Smooth muscle cell (in vitro differentiated cells): ENCODE results near the gene SEPSECS. TPM values are rescaled to one million over a fixed set of nuclear protein-coding genes. Genes with fewer than 3 reads are reported as not detected.

ENCODE experiments used
- DNase-seq: peaks from one replicate; lab custom pipeline; 2025; ENCODE audit not compliant: unreplicated experiment; lab: John Stamatoyannopoulos, UW
- H2AFZ ChIP-seq: fragments of 200-600 bp; sonication (generic); 2 replicates; pipeline ENCODE4 v1.6.0; 2016; ENCODE audit warnings: antibody characterized with exemption, low read depth, mild to moderate bottlenecking
- H3F3A ChIP-seq: fragments of 200-600 bp; sonication (generic); 2 replicates; pipeline ENCODE4 v1.6.0; 2017; ENCODE audit warnings: antibody characterized with exemption, low read depth
- H3K27ac ChIP-seq: fragments of 200-600 bp; sonication (generic); 2 replicates; pipeline ENCODE4 v1.5.1; 2016; ENCODE audit warnings: low read depth, mild to moderate bottlenecking
- H3K27me3 ChIP-seq: fragments of 200-600 bp; sonication (generic); 2 replicates; pipeline ENCODE4 v1.6.1; 2016; ENCODE audit warnings: low read depth, mild to moderate bottlenecking
- H3K36me3 ChIP-seq: fragments of 200-600 bp; sonication (generic); 2 replicates; pipeline ENCODE4 v1.5.1; 2016; ENCODE audit warnings: low read depth
- H3K4me1 ChIP-seq: fragments of 200-600 bp; sonication (generic); 2 replicates; pipeline ENCODE4 v1.5.1; 2016; ENCODE audit warnings: low read depth
- H3K4me2 ChIP-seq: fragments of 200-600 bp; sonication (generic); 2 replicates; pipeline ENCODE4 v1.6.0; 2016; ENCODE audit warnings: mild to moderate bottlenecking
- H3K4me3 ChIP-seq: fragments of 200-600 bp; sonication (generic); 2 replicates; pipeline ENCODE4 v1.5.1; 2016; ENCODE audit warnings: mild to moderate bottlenecking
- H3K79me2 ChIP-seq: fragments of 200-600 bp; sonication (generic); 2 replicates; pipeline ENCODE4 v1.6.0; 2016; ENCODE audit warnings: low read depth, mild to moderate bottlenecking
- H3K9ac ChIP-seq: fragments of 200-600 bp; sonication (generic); 2 replicates; pipeline ENCODE4 v1.6.0; 2016; ENCODE audit warnings: low read depth
- H3K9me3 ChIP-seq: fragments of 200-600 bp; sonication (generic); replicated peaks from 2 replicates; pipeline ENCODE4 v1.5.1; 2016; ENCODE audit warnings: low read depth
- H4K20me1 ChIP-seq: fragments of 200-600 bp; sonication (generic); 2 replicates; pipeline ENCODE4 v1.6.0; 2016; ENCODE audit warnings: low read depth
- WGBS: methylation state at CpG from one replicate; pipeline ENCODE4 v1.1.7; 2016; ENCODE audit warnings: low lambda C conversion rate; 5-methylcytosine and 5-hydroxymethylcytosine counted together
- polyA plus RNA-seq: library from polyadenylated mRNA; unstranded; fragments of >200 nt; fragmentation: Nextera tagmentation; extraction: Ambion mirVana; gene quantifications from 2 replicates; pipeline ENCODE4 v1.2.1, GENCODE V29; 2016
- total RNA-seq: library from RNA; depleted of rRNA; stranded (reverse); fragments of >200 nt; gene quantifications from 2 replicates; pipeline ENCODE4 v1.2.3, GENCODE V29; 2014
- TF ChIP-seq, protein P1 (sequence below): fragments of 200-600 bp; sonication (generic); IDR thresholded peaks from 2 replicates; pipeline ENCODE4 v1.5.1; 2017; ENCODE audit warnings: borderline replicate concordance, mild to moderate bottlenecking, antibody characterized with exemption; ENCODE audit not compliant: insufficient read depth, poor library complexity, severe bottlenecking

SEPSECS gene
- total and polyA plus RNA-seq, 2 experiments from 2014 or later: 4.2 to 8.4 TPM

DNA sequence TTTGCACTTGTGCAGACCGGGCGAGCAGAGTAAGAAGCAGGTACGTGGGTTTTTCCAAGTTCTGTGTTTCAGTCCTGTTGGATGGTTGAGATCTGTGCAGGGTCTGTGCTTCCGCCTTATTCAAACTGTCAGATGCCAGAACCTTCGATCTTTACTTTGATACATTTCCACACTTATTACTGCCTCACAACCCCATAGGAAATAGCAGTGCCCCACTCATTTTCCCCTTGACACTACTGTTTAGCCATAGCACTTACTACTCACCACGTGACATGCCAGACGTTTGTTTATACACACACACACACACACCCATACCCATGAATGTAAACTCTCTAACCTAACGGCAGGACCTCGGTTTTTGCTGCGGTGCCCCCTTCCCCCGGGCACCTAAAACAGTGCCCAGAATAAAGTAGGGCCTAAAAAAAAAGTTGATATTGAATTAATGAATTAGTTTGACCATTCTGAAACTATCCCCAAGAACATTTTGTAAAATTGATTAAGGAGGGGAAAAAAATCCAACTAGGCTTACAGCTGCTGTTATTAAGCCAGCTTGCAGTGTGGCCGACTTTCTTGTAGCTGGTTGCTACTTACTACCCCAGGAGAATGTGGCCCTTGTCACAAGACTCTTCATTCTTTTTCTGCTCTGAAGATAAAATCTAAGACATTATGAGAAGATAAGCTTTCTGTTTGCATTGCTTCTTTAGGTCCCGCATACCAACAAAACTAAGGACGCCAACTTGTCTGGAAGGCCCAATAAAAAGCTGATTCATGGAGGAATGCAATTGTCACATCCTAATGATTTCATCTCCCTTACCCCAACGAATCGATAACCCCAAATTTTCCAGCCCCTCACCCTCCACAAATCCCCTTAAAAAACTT lies 704 bp upstream of the SEPSECS start:
- Histone ChIP-seq H3K9me3 (no peaks in the 10 kb centered on the region), H3K79me2 (no peaks in the 10 kb centered on the region), H3K27ac (peak overlapping the region; percentile 88), H3K4me1 (peaks cover 10% of the 10 kb centered on the region), H3K36me3 (no peaks in the 10 kb centered on the region), H4K20me1 (no peaks in the 10 kb centered on the region), H2AFZ (peak overlapping the region; percentile 97), H3F3A (no peaks in the 10 kb centered on the region), H3K4me2 (peak overlapping the region; percentile 93), H3K9ac (peak overlapping the region; percentile 88), H3K27me3 (no peaks in the 10 kb centered on the region), H3K4me3 (peak overlapping the region; percentile 78)
- TF ChIP-seq, protein P1, sequence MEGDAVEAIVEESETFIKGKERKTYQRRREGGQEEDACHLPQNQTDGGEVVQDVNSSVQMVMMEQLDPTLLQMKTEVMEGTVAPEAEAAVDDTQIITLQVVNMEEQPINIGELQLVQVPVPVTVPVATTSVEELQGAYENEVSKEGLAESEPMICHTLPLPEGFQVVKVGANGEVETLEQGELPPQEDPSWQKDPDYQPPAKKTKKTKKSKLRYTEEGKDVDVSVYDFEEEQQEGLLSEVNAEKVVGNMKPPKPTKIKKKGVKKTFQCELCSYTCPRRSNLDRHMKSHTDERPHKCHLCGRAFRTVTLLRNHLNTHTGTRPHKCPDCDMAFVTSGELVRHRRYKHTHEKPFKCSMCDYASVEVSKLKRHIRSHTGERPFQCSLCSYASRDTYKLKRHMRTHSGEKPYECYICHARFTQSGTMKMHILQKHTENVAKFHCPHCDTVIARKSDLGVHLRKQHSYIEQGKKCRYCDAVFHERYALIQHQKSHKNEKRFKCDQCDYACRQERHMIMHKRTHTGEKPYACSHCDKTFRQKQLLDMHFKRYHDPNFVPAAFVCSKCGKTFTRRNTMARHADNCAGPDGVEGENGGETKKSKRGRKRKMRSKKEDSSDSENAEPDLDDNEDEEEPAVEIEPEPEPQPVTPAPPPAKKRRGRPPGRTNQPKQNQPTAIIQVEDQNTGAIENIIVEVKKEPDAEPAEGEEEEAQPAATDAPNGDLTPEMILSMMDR: no peak
- WGBS: 5% methylated on average over 16 of the region's 16 CpGs
- no peak for DNase-seq

DNA sequence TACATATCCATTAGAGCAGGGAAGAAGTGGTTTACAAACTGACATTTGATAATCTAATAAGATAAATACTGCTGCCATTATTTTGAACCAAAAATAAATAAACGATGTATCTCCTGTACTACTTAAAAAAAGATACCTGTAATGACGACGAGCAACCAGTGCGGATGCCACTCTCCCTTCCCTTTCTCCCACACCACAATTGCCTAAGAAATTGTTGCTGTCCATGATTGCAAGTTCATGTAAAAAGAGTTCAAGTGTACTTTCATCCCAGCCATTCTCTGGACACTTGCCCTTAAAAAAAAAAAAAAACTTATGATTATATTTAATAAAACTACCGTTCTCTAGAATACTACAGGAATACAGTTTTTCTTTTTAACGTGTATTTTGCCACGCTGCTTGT lies 1.4 kb downstream of the SEPSECS start:
- TF ChIP-seq, protein P1: no peak
- Histone ChIP-seq H3K9ac (no peak overlapping the region), H3K36me3 (no peaks in the 10 kb centered on the region), H3K79me2 (no peaks in the 10 kb centered on the region), H3K4me3 (peak overlapping the region; percentile 78), H2AFZ (no peak overlapping the region), H3K4me1 (peaks cover 10% of the 10 kb centered on the region), H3K27ac (no peak overlapping the region), H3K4me2 (peak overlapping the region; percentile 93), H4K20me1 (no peaks in the 10 kb centered on the region), H3K9me3 (no peaks in the 10 kb centered on the region), H3F3A (no peaks in the 10 kb centered on the region), H3K27me3 (no peaks in the 10 kb centered on the region)
- WGBS: 92% methylated on average over 7 of the region's 7 CpGs
- DNase-seq: no peak

- Histone ChIP-seq H3K9me3 (no peaks in the 10 kb centered on the region), H3K9ac (no peak overlapping the region), H3K4me2 (no peak overlapping the region), H3K36me3 (no peaks in the 10 kb centered on the region), H3K79me2 (no peaks in the 10 kb centered on the region), H3F3A (no peaks in the 10 kb centered on the region), H3K27me3 (no peaks in the 10 kb centered on the region), H3K4me1 (peaks cover 10% of the 10 kb centered on the region), H4K20me1 (no peaks in the 10 kb centered on the region), H3K4me3 (no peak overlapping the region), H2AFZ (no peak overlapping the region), H3K27ac (no peak overlapping the region)
- 95% methylated on average over 1 of the region's 1 CpG for WGBS
- TF ChIP-seq, protein P1: no peak
- no peak for DNase-seq
Measured at GRCh38 chr4:25157081-25157480, 3.2 kb downstream of the SEPSECS start.
